ENCODE results near the gene INSYN2B. TPM values are rescaled to one million over a fixed set of nuclear protein-coding genes. Genes with fewer than 3 reads are reported as not detected.

Gene INSYN2B
- total RNA-seq, 1 experiment from 2014 or later, result 0.19 TPM

DNA sequence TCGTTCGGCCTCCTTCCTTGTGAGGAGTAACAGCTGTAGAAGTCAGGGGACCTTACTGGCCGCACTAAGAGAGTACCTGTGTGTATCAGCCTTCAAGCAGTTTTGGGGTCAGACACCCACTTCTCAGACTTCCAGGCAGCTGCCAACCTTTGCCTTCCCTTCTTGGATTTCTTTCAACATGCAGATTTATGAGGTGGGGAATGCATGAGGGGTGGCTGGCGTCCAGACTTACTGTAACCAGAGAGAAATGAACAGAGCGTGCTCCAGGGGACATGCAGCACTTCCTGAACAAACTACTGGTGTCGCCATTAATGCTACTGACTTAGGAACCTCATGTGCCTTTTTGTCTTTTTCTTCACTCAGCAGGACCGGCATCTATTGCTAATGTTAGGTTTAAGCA, 46.7 kb downstream of the INSYN2B start:
- H3K27ac Mint-ChIP-seq (ENCODE audit: low read depth, unreplicated experiment), result no peak overlapping the region
- ChIA-PET CTCF (no interaction called here), POLR2A (no interaction called here)
- no peaks in the 10 kb centered on the region for H3K27me3 Mint-ChIP-seq (ENCODE audit: insufficient read depth, unreplicated experiment)
- no peaks in the 10 kb centered on the region for H3K4me1 Mint-ChIP-seq (ENCODE audit: insufficient read depth, unreplicated experiment)
- intact Hi-C loops (cut with micrococcal nuclease), result no loop called here
- no peaks in the 10 kb centered on the region for H3K36me3 Mint-ChIP-seq (ENCODE audit: insufficient read depth, unreplicated experiment)
- H3K4me3 Mint-ChIP-seq (ENCODE audit: unreplicated experiment), result no peak overlapping the region
- BruUV-seq (replicated peaks), result no TSS peak
- TF ChIP-seq, protein P1, sequence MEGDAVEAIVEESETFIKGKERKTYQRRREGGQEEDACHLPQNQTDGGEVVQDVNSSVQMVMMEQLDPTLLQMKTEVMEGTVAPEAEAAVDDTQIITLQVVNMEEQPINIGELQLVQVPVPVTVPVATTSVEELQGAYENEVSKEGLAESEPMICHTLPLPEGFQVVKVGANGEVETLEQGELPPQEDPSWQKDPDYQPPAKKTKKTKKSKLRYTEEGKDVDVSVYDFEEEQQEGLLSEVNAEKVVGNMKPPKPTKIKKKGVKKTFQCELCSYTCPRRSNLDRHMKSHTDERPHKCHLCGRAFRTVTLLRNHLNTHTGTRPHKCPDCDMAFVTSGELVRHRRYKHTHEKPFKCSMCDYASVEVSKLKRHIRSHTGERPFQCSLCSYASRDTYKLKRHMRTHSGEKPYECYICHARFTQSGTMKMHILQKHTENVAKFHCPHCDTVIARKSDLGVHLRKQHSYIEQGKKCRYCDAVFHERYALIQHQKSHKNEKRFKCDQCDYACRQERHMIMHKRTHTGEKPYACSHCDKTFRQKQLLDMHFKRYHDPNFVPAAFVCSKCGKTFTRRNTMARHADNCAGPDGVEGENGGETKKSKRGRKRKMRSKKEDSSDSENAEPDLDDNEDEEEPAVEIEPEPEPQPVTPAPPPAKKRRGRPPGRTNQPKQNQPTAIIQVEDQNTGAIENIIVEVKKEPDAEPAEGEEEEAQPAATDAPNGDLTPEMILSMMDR (IDR thresholded peaks at IDR 0.05; ENCODE audit: unreplicated experiment), result no peak
- no peaks in the 10 kb centered on the region for H3K9me3 Mint-ChIP-seq (ENCODE audit: unreplicated experiment)
- no peak for DNase-seq (ENCODE audit: unreplicated experiment)

DNA sequence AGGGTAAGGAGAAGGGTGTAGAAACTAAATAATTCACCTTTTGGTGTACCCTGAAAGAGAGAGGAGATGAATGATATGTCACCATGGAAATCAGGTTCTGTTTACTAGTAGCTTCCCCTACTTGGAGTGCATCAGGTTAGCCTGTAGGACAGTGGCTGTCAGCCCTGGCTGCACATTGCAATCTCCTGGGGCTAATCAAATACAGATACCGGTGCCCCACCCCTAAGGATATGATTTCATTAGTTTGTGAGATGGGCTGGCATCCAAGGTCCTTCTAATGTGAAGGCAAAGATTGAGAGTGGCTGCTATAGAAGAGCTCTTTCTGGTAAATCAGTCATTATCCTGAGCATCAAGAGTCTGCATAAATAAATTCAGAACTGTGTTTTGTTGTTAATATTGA, 47.2 kb downstream of the INSYN2B start:
- no peak overlapping the region for H3K27ac Mint-ChIP-seq (ENCODE audit: low read depth, unreplicated experiment)
- no peak overlapping the region for H3K4me3 Mint-ChIP-seq (ENCODE audit: unreplicated experiment)
- H3K9me3 Mint-ChIP-seq (ENCODE audit: unreplicated experiment), result no peaks in the 10 kb centered on the region
- intact Hi-C loops (cut with micrococcal nuclease), result no loop called here
- no TSS peak for BruUV-seq (replicated peaks)
- TF ChIP-seq, protein P1 (IDR thresholded peaks at IDR 0.05; ENCODE audit: unreplicated experiment), result no peak
- ChIA-PET CTCF (no interaction called here), POLR2A (interaction anchor here (0.5 to 0.6 kb wide), 2 partner anchors 513 to 824 kb away, joined by 3 to 4 read pairs; no protein-coding TSS in a partner anchor)
- DNase-seq (ENCODE audit: unreplicated experiment), result no peak
- H3K36me3 Mint-ChIP-seq (ENCODE audit: insufficient read depth, unreplicated experiment), result no peaks in the 10 kb centered on the region
- no peaks in the 10 kb centered on the region for H3K4me1 Mint-ChIP-seq (ENCODE audit: insufficient read depth, unreplicated experiment)
- no peaks in the 10 kb centered on the region for H3K27me3 Mint-ChIP-seq (ENCODE audit: insufficient read depth, unreplicated experiment)

- no TSS peak for BruUV-seq (replicated peaks)
- Mint-ChIP-seq H3K9me3 (ENCODE audit: unreplicated experiment) (no peaks in the 10 kb centered on the region), H3K27me3 (ENCODE audit: insufficient read depth, unreplicated experiment) (no peaks in the 10 kb centered on the region), H3K27ac (ENCODE audit: low read depth, unreplicated experiment) (no peak overlapping the region), H3K4me3 (ENCODE audit: unreplicated experiment) (no peak overlapping the region), H3K4me1 (ENCODE audit: insufficient read depth, unreplicated experiment) (no peaks in the 10 kb centered on the region), H3K36me3 (ENCODE audit: insufficient read depth, unreplicated experiment) (no peaks in the 10 kb centered on the region)
- ChIA-PET POLR2A (interaction anchor here (1.5 kb wide), 1 partner anchor 11 kb away, joined by 4 read pairs; no protein-coding TSS in a partner anchor), CTCF (interaction anchor here (0.6 to 1.3 kb wide), 5 partner anchors 11 to 473 kb away, joined by 3 to 4 read pairs (median 3); no protein-coding TSS in a partner anchor)
- intact Hi-C loops (cut with micrococcal nuclease), result no loop called here
- no peak for DNase-seq (ENCODE audit: unreplicated experiment)
- TF ChIP-seq, protein P1 (IDR thresholded peaks at IDR 0.05; ENCODE audit: unreplicated experiment), result no peak
These were observed 56.3 kb downstream of the INSYN2B start for GRCh38 chr5:169923988-169924387.

DNA sequence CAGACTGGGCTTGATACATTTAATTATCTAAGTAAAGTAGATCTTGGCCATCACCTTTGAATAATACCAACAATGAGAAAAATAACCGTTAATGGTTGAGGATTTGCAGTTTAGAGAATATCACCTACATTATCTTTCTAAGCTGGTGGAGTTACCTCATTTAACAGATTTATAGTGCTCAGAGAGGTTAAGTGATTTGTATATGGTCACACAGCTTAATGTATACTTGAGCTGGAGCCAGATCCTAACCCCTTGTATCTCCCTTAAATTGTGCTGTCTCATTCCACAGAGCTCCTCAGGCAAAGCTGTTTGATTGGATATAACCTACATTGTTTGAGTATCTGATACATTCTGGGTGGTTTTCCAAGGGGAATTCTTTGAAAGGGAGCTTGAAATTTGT, 57.8 kb downstream of the INSYN2B start:
- POLR2A ChIA-PET, result no interaction called here
- Mint-ChIP-seq H3K36me3 (ENCODE audit: insufficient read depth, unreplicated experiment) (no peaks in the 10 kb centered on the region), H3K4me1 (ENCODE audit: insufficient read depth, unreplicated experiment) (no peaks in the 10 kb centered on the region), H3K27me3 (ENCODE audit: insufficient read depth, unreplicated experiment) (no peaks in the 10 kb centered on the region), H3K4me3 (ENCODE audit: unreplicated experiment) (no peak overlapping the region), H3K9me3 (ENCODE audit: unreplicated experiment) (no peaks in the 10 kb centered on the region), H3K27ac (ENCODE audit: low read depth, unreplicated experiment) (no peak overlapping the region)
- TF ChIP-seq, protein P1 (IDR thresholded peaks at IDR 0.05; ENCODE audit: unreplicated experiment), result no peak
- BruUV-seq (replicated peaks), result no TSS peak
- intact Hi-C loops (cut with micrococcal nuclease), result no loop called here
- DNase-seq (ENCODE audit: unreplicated experiment), result no peak
- CTCF ChIA-PET, result interaction anchor here (0.6 to 1.9 kb wide), 6 partner anchors 9 to 715 kb away, joined by 3 to 6 read pairs (median 3); partner anchors contain the start of gene INSYN2B

Measured in MCF 10A (cell line).